ENCODE results near the gene SEPTIN14. TPM values are rescaled to one million over a fixed set of nuclear protein-coding genes. Genes with fewer than 3 reads are reported as not detected.
"Not testable (repeated sequence)": the region's sequence is repeated elsewhere in the genome, so short reads cannot be mapped to it uniquely, and the experiment has no call there.

The SEPTIN14 gene
- total RNA-seq, 1 donor from 2014 or later, result not detected

- H3K4me1 ChIP-seq, result no peaks in the 10 kb centered on the region
- H3K36me3 ChIP-seq, result no peaks in the 10 kb centered on the region
- no peak for TF ChIP-seq CTCF (IDR thresholded peaks at IDR 0.05; ENCODE audit: borderline replicate concordance)
- intact Hi-C loops (cut with micrococcal nuclease), result no loop called here
- no peak overlapping the region for H3K4me3 ChIP-seq
- peaks cover 10% of the 10 kb centered on the region for H3K27me3 ChIP-seq (ENCODE audit: low read depth)
- H3K27ac ChIP-seq (replicated peaks), result no peak overlapping the region
- H3K9me3 ChIP-seq (replicated peaks), result no peaks in the 10 kb centered on the region
- DNase-seq, result no peak
Measured at GRCh38 chr7:55778631-55779030, 83.9 kb downstream of the SEPTIN14 start.

GRCh38 chr7:55776196-55776595 is 86.4 kb downstream of the SEPTIN14 start:
- Histone ChIP-seq H3K36me3 (no peaks in the 10 kb centered on the region), H3K9me3 (replicated peaks) (no peaks in the 10 kb centered on the region), H3K27ac (replicated peaks) (no peak overlapping the region), H3K4me3 (no peak overlapping the region), H3K27me3 (ENCODE audit: low read depth) (peaks cover 10% of the 10 kb centered on the region), H3K4me1 (no peaks in the 10 kb centered on the region)
- intact Hi-C loops (cut with micrococcal nuclease), result no loop called here
- no peak for DNase-seq
- TF ChIP-seq CTCF (IDR thresholded peaks at IDR 0.05; ENCODE audit: borderline replicate concordance), result no peak

- Histone ChIP-seq H3K27ac (replicated peaks) (no peak overlapping the region), H3K9me3 (replicated peaks) (no peaks in the 10 kb centered on the region), H3K4me3 (no peak overlapping the region), H3K36me3 (no peaks in the 10 kb centered on the region), H3K27me3 (ENCODE audit: low read depth) (peaks cover 10% of the 10 kb centered on the region), H3K4me1 (no peaks in the 10 kb centered on the region)
- DNase-seq, result no peak
- TF ChIP-seq CTCF (IDR thresholded peaks at IDR 0.05; ENCODE audit: borderline replicate concordance), result no peak
- intact Hi-C loops (cut with micrococcal nuclease), result no loop called here
Measured at GRCh38 chr7:55775051-55775420, 87.5 kb downstream of the SEPTIN14 start.

- H3K27ac ChIP-seq (replicated peaks), result no peak overlapping the region
- no peaks in the 10 kb centered on the region for H3K36me3 ChIP-seq
- no peaks in the 10 kb centered on the region for H3K4me1 ChIP-seq
- no peaks in the 10 kb centered on the region for H3K9me3 ChIP-seq (replicated peaks)
- H3K27me3 ChIP-seq (ENCODE audit: low read depth), result peaks cover 10% of the 10 kb centered on the region
- intact Hi-C loops (cut with micrococcal nuclease), result no loop called here
- no peak for DNase-seq
- no peak for TF ChIP-seq CTCF (IDR thresholded peaks at IDR 0.05; ENCODE audit: borderline replicate concordance)
- no peak overlapping the region for H3K4me3 ChIP-seq
Measured at GRCh38 chr7:55774327-55775050, 88.1 kb downstream of the SEPTIN14 start.

GRCh38 chr7:55770778-55771177 is 91.8 kb downstream of the SEPTIN14 start:
- no peaks in the 10 kb centered on the region for H3K9me3 ChIP-seq (replicated peaks)
- H3K36me3 ChIP-seq, result no peaks in the 10 kb centered on the region
- intact Hi-C loops (cut with micrococcal nuclease), result no loop called here
- H3K27ac ChIP-seq (replicated peaks), result no peak overlapping the region
- no peaks in the 10 kb centered on the region for H3K4me1 ChIP-seq
- H3K27me3 ChIP-seq (ENCODE audit: low read depth), result peaks cover 20% of the 10 kb centered on the region
- no peak for TF ChIP-seq CTCF (IDR thresholded peaks at IDR 0.05; ENCODE audit: borderline replicate concordance)
- no peak for DNase-seq
- H3K4me3 ChIP-seq, result no peak overlapping the region

- H3K36me3 ChIP-seq; intact Hi-C loops (cut with micrococcal nuclease); H3K27me3 ChIP-seq (ENCODE audit: low read depth); DNase-seq; H3K4me1 ChIP-seq; H3K9me3 ChIP-seq (replicated peaks); H3K4me3 ChIP-seq; H3K27ac ChIP-seq (replicated peaks): not testable (repeated sequence)
Measured at GRCh38 chr7:55753274-55753862, 109.2 kb downstream of the SEPTIN14 start.

GRCh38 chr7:55744706-55745105 is 117.8 kb downstream of the SEPTIN14 start:
- intact Hi-C loops (cut with micrococcal nuclease); H3K36me3 ChIP-seq; DNase-seq; H3K27me3 ChIP-seq (ENCODE audit: low read depth); H3K27ac ChIP-seq (replicated peaks); H3K9me3 ChIP-seq (replicated peaks); H3K4me1 ChIP-seq; H3K4me3 ChIP-seq: not testable (repeated sequence)

Measured in left ventricle myocardium inferior (tissue), 1 donor.